ENCODE measurements around the gene ZC3H12A.

DNA sequence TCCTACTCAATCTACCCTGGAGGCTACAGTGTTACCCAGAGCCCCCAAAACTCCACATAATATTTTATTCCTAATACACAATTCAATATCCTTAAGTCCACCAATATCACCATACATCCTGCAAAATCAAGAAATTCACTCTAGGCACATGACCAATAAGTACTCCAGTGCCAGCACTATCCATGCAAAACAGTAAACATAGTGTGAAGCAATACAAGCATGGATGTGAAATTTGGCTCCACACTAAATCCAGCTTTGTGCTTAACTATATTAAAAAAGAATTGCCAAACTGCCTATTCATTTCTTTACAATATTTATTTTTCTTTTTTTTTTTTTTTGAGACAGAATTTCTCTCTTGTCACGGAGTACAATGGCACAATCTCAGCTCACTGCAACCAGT lies 43.2 kb downstream of the ZC3H12A start:
- TF ChIP-seq, protein P1, sequence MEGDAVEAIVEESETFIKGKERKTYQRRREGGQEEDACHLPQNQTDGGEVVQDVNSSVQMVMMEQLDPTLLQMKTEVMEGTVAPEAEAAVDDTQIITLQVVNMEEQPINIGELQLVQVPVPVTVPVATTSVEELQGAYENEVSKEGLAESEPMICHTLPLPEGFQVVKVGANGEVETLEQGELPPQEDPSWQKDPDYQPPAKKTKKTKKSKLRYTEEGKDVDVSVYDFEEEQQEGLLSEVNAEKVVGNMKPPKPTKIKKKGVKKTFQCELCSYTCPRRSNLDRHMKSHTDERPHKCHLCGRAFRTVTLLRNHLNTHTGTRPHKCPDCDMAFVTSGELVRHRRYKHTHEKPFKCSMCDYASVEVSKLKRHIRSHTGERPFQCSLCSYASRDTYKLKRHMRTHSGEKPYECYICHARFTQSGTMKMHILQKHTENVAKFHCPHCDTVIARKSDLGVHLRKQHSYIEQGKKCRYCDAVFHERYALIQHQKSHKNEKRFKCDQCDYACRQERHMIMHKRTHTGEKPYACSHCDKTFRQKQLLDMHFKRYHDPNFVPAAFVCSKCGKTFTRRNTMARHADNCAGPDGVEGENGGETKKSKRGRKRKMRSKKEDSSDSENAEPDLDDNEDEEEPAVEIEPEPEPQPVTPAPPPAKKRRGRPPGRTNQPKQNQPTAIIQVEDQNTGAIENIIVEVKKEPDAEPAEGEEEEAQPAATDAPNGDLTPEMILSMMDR (IDR thresholded peaks at IDR 0.05) = no peak
- TF ChIP-seq POLR2AphosphoS5 (IDR thresholded peaks at IDR 0.05) (no peak), POLR2A (IDR thresholded peaks at IDR 0.05) (no peak)

Data from sigmoid colon (tissue), 4 donors.